Neural progenitor cell (in vitro differentiated cells): ENCODE results near the gene SPATA31D1. TPM values are rescaled to one million over a fixed set of nuclear protein-coding genes. Genes with fewer than 3 reads are reported as not detected.

Experiments
- DNase-seq: peaks from one replicate; pipeline ENCODE4 v3.0.0-alpha.2; 2016; ENCODE audit warnings: low spot score
- H2AFZ ChIP-seq: fragments of 200-600 bp; sonication (generic); replicated peaks from 2 replicates; pipeline ENCODE4 v1.6.1; 2016; ENCODE audit warnings: antibody characterized with exemption
- H3F3A ChIP-seq: fragments of 200-600 bp; sonication (generic); 2 replicates; pipeline ENCODE4 v1.6.1; 2016; ENCODE audit warnings: antibody characterized with exemption, low read depth
- H3K27ac ChIP-seq: fragments of 200-600 bp; sonication (generic); 2 replicates; pipeline ENCODE4 v1.5.1; 2016; ENCODE audit warnings: mild to moderate bottlenecking
- H3K27me3 ChIP-seq: fragments of 200-600 bp; sonication (generic); 2 replicates; pipeline ENCODE4 v1.6.1; 2016; ENCODE audit warnings: mild to moderate bottlenecking, moderate library complexity
- H3K36me3 ChIP-seq: fragments of 200-600 bp; sonication (generic); 2 replicates; pipeline ENCODE4 v1.5.1; 2016
- H3K4me1 ChIP-seq: fragments of 200-600 bp; sonication (generic); 2 replicates; pipeline ENCODE4 v1.6.1; 2016; ENCODE audit warnings: mixed run types
- H3K4me2 ChIP-seq: fragments of 200-600 bp; sonication (generic); 2 replicates; pipeline ENCODE4 v1.6.1; 2016
- H3K4me3 ChIP-seq: fragments of 200-600 bp; sonication (generic); 2 replicates; pipeline ENCODE4 v1.5.1; 2016
- H3K79me2 ChIP-seq: fragments of 200-600 bp; sonication (generic); 2 replicates; pipeline ENCODE4 v1.6.1; 2016; ENCODE audit warnings: low read depth
- H3K9ac ChIP-seq: fragments of 200-600 bp; sonication (generic); 2 replicates; pipeline ENCODE4 v1.6.1; 2016
- H3K9me3 ChIP-seq: fragments of 200-600 bp; sonication (generic); 2 replicates; pipeline ENCODE4 v1.5.1; 2016; ENCODE audit warnings: low read depth
- H4K20me1 ChIP-seq: fragments of 200-600 bp; sonication (generic); 2 replicates; pipeline ENCODE4 v1.6.1; 2016; ENCODE audit warnings: low read depth
- H3K27ac Mint-ChIP-seq: 3 replicates; pipeline ENCODE4 v1.8.0; 2021; ENCODE audit warnings: mixed read lengths
- H3K27me3 Mint-ChIP-seq: 2 replicates; pipeline ENCODE4 v1.8.0; 2022; ENCODE audit warnings: low read depth, mild to moderate bottlenecking, inconsistent platforms, moderate library complexity, mixed read lengths; ENCODE audit not compliant: insufficient read depth
- H3K36me3 Mint-ChIP-seq: 3 replicates; pipeline ENCODE4 v1.8.0; 2021; ENCODE audit warnings: mixed read lengths
- H3K4me1 Mint-ChIP-seq: 3 replicates; pipeline ENCODE4 v1.8.0; 2021; ENCODE audit warnings: mixed read lengths
- H3K4me3 Mint-ChIP-seq: 3 replicates; pipeline ENCODE4 v1.8.0; 2021; ENCODE audit warnings: mild to moderate bottlenecking, moderate library complexity, mixed read lengths
- H3K9me3 Mint-ChIP-seq: 3 replicates; pipeline ENCODE4 v1.8.0; 2020; ENCODE audit warnings: mixed read lengths
- CTCF ChIP-seq: fragments of 200-600 bp; sonication (generic); IDR thresholded peaks from 2 replicates; pipeline ENCODE4 v1.5.1; 2017; ENCODE audit warnings: antibody characterized with exemption, mild to moderate bottlenecking
- EZH2 ChIP-seq: fragments of 200-600 bp; sonication (generic); IDR thresholded peaks from 2 replicates; pipeline ENCODE4 v1.6.1; 2017; ENCODE audit warnings: antibody characterized with exemption, mild to moderate bottlenecking, moderate library complexity
- EZH2phosphoT487 ChIP-seq: fragments of 200-600 bp; sonication (generic); IDR thresholded peaks from 2 replicates; pipeline ENCODE4 v1.6.1; 2017; ENCODE audit warnings: antibody characterized with exemption
- total RNA-seq: library from RNA; depleted of rRNA; stranded (reverse); fragments of >200 nt; gene quantifications from 2 replicates; pipeline ENCODE4 v1.2.3, GENCODE V29; 2015; ENCODE audit warnings: low replicate concordance

Gene SPATA31D1
- total RNA-seq, 1 donor from 2014 or later = not detected

- Mint-ChIP-seq H3K27me3 (peaks cover 6% of the 10 kb centered on the region), H3K4me1 (no peaks in the 10 kb centered on the region), H3K27ac (no peak overlapping the region), H3K36me3 (no peaks in the 10 kb centered on the region), H3K4me3 (no peak overlapping the region), H3K9me3 (peaks cover 15% of the 10 kb centered on the region)
- no peak overlapping the region for H3K27ac ChIP-seq
- H3K4me2 ChIP-seq = no peak overlapping the region
- no peaks in the 10 kb centered on the region for H3K79me2 ChIP-seq
- no peaks in the 10 kb centered on the region for H3K27me3 ChIP-seq
- H2AFZ ChIP-seq = no peak overlapping the region
- H3K4me1 ChIP-seq = no peaks in the 10 kb centered on the region
- DNase-seq = no peak
- H3K36me3 ChIP-seq = no peaks in the 10 kb centered on the region
- H4K20me1 ChIP-seq = no peaks in the 10 kb centered on the region
- H3K9me3 ChIP-seq = no peaks in the 10 kb centered on the region
- TF ChIP-seq EZH2 (no peak), CTCF (no peak), EZH2phosphoT487 (no peak)
- no peaks in the 10 kb centered on the region for H3F3A ChIP-seq
- H3K4me3 ChIP-seq = no peak overlapping the region
- H3K9ac ChIP-seq = no peak overlapping the region
Observed at GRCh38 chr9:81964218-81965171, 24.1 kb upstream of the SPATA31D1 start.

GRCh38 chr9:81968026-81968425 lies 20.5 kb upstream of the SPATA31D1 start:
- no peaks in the 10 kb centered on the region for H3K79me2 ChIP-seq
- no peak overlapping the region for H3K27ac ChIP-seq
- H3K9me3 Mint-ChIP-seq = peaks cover 15% of the 10 kb centered on the region
- no peaks in the 10 kb centered on the region for H3K4me1 ChIP-seq
- no peak overlapping the region for H3K4me3 ChIP-seq
- H2AFZ ChIP-seq = no peak overlapping the region
- H3K36me3 Mint-ChIP-seq = no peaks in the 10 kb centered on the region
- H3K4me1 Mint-ChIP-seq = no peaks in the 10 kb centered on the region
- H3F3A ChIP-seq = no peaks in the 10 kb centered on the region
- no peaks in the 10 kb centered on the region for H3K36me3 ChIP-seq
- no peak overlapping the region for H3K27ac Mint-ChIP-seq
- no peaks in the 10 kb centered on the region for H4K20me1 ChIP-seq
- H3K27me3 ChIP-seq = no peaks in the 10 kb centered on the region
- no peak overlapping the region for H3K9ac ChIP-seq
- H3K4me3 Mint-ChIP-seq = no peak overlapping the region
- H3K9me3 ChIP-seq = no peaks in the 10 kb centered on the region
- peaks cover 6% of the 10 kb centered on the region for H3K27me3 Mint-ChIP-seq
- no peak for DNase-seq
- H3K4me2 ChIP-seq = no peak overlapping the region
- no peak for TF ChIP-seq EZH2
- no peak for TF ChIP-seq CTCF
- TF ChIP-seq EZH2phosphoT487 = no peak

GRCh38 chr9:81969971-81970370 lies 18.6 kb upstream of the SPATA31D1 start:
- H3K79me2 ChIP-seq = no peaks in the 10 kb centered on the region
- H3K4me3 ChIP-seq = no peak overlapping the region
- no peaks in the 10 kb centered on the region for H4K20me1 ChIP-seq
- H3K4me1 ChIP-seq = no peaks in the 10 kb centered on the region
- no peak overlapping the region for H3K4me3 Mint-ChIP-seq
- no peaks in the 10 kb centered on the region for H3K9me3 ChIP-seq
- no peaks in the 10 kb centered on the region for H3K4me1 Mint-ChIP-seq
- H3K27me3 ChIP-seq = no peaks in the 10 kb centered on the region
- no peaks in the 10 kb centered on the region for H3K36me3 ChIP-seq
- H2AFZ ChIP-seq = no peak overlapping the region
- DNase-seq = no peak
- no peak for TF ChIP-seq EZH2
- no peak for TF ChIP-seq EZH2phosphoT487
- no peak overlapping the region for H3K27ac Mint-ChIP-seq
- no peak overlapping the region for H3K27ac ChIP-seq
- H3F3A ChIP-seq = no peaks in the 10 kb centered on the region
- no peak overlapping the region for H3K9ac ChIP-seq
- peaks cover 15% of the 10 kb centered on the region for H3K9me3 Mint-ChIP-seq
- no peak overlapping the region for H3K4me2 ChIP-seq
- no peaks in the 10 kb centered on the region for H3K36me3 Mint-ChIP-seq
- H3K27me3 Mint-ChIP-seq = peaks cover 6% of the 10 kb centered on the region

GRCh38 chr9:81971727-81972126 lies 16.8 kb upstream of the SPATA31D1 start:
- Histone ChIP-seq H3F3A (no peaks in the 10 kb centered on the region), H3K27ac (no peak overlapping the region), H4K20me1 (no peaks in the 10 kb centered on the region), H3K36me3 (no peaks in the 10 kb centered on the region), H3K4me3 (no peak overlapping the region), H3K9ac (no peak overlapping the region), H3K79me2 (no peaks in the 10 kb centered on the region), H3K27me3 (no peaks in the 10 kb centered on the region), H2AFZ (no peak overlapping the region), H3K4me1 (no peaks in the 10 kb centered on the region), H3K4me2 (no peak overlapping the region), H3K9me3 (no peaks in the 10 kb centered on the region)
- Mint-ChIP-seq H3K27me3 (no peaks in the 10 kb centered on the region), H3K4me1 (no peaks in the 10 kb centered on the region), H3K9me3 (peaks cover 11% of the 10 kb centered on the region), H3K4me3 (no peak overlapping the region), H3K27ac (no peak overlapping the region), H3K36me3 (no peaks in the 10 kb centered on the region)
- TF ChIP-seq CTCF = no peak
- no peak for TF ChIP-seq EZH2
- TF ChIP-seq EZH2phosphoT487 = no peak
- no peak for DNase-seq
